GM23338 (cell line): ENCODE data around the gene FARSA. TPM values are rescaled to one million over a fixed set of nuclear protein-coding genes. Genes with fewer than 3 reads are reported as not detected.
A peak's percentile ranks its signal among the peaks of the same experiment; 100 is the strongest.

Experiments used
- ATAC-seq: fragments of 200-7000 bp; cut with Tn5 transposase; 3 replicates; pipeline ENCODE4 v1.9.1; 2020
- DNase-seq: peaks from one replicate; pipeline ENCODE4 v3.0.0-alpha.2; 2015; ENCODE audit warnings: low spot score
- H2AFZ ChIP-seq: fragments of 200-600 bp; sonication (generic); 2 replicates; pipeline ENCODE4 v1.8.0; 2016; ENCODE audit warnings: antibody characterized with exemption, mild to moderate bottlenecking, moderate library complexity
- H3F3A ChIP-seq: fragments of 200-600 bp; sonication (generic); replicated peaks from 2 replicates; pipeline ENCODE4 v1.8.0; 2017; ENCODE audit warnings: antibody characterized with exemption, mixed run types, low read depth
- H3K27ac ChIP-seq: fragments of 200-600 bp; sonication (generic); 2 replicates; pipeline ENCODE4 v1.6.1; 2016; ENCODE audit warnings: low read depth
- H3K27me3 ChIP-seq: fragments of 200-600 bp; sonication (generic); 2 replicates; pipeline ENCODE4 v1.8.0; 2016; ENCODE audit warnings: mild to moderate bottlenecking, mixed run types, moderate library complexity; ENCODE audit not compliant: insufficient read depth
- H3K36me3 ChIP-seq: fragments of 200-600 bp; sonication (generic); 2 replicates; pipeline ENCODE4 v1.8.0; 2016; ENCODE audit warnings: mild to moderate bottlenecking; ENCODE audit not compliant: insufficient read depth
- H3K4me1 ChIP-seq: fragments of 200-600 bp; sonication (generic); 2 replicates; pipeline ENCODE4 v1.8.0; 2016; ENCODE audit warnings: mild to moderate bottlenecking, moderate library complexity; ENCODE audit not compliant: insufficient read depth
- H3K4me2 ChIP-seq: fragments of 200-600 bp; sonication (generic); 2 replicates; pipeline ENCODE4 v1.7.1; 2017; ENCODE audit warnings: mixed run types
- H3K4me3 ChIP-seq: fragments of 200-600 bp; sonication (generic); 2 replicates; pipeline ENCODE4 v1.6.1; 2016; ENCODE audit warnings: mixed run types
- H3K79me2 ChIP-seq: fragments of 200-600 bp; sonication (generic); replicated peaks from 2 replicates; pipeline ENCODE4 v1.8.0; 2017; ENCODE audit warnings: mild to moderate bottlenecking; ENCODE audit not compliant: insufficient read depth
- H3K9me2 ChIP-seq: fragments of 200-600 bp; sonication (generic); 2 replicates; pipeline ENCODE4 v1.8.0; 2017; ENCODE audit not compliant: insufficient read depth
- H4K20me1 ChIP-seq: fragments of 200-600 bp; sonication (generic); replicated peaks from 2 replicates; pipeline ENCODE4 v1.8.0; 2017; ENCODE audit warnings: mild to moderate bottlenecking; ENCODE audit not compliant: insufficient read depth
- H3K27ac Mint-ChIP-seq: 2 replicates; pipeline ENCODE4 v1.8.0; 2020; ENCODE audit warnings: inconsistent platforms, mild to moderate bottlenecking, moderate library complexity, mixed read lengths
- H3K27me3 Mint-ChIP-seq: 3 replicates; pipeline ENCODE4 v1.8.0; 2022; ENCODE audit warnings: low read depth, mild to moderate bottlenecking, moderate library complexity, mixed read lengths, inconsistent platforms; ENCODE audit not compliant: insufficient read depth, poor library complexity
- H3K36me3 Mint-ChIP-seq: 3 replicates; pipeline ENCODE4 v1.8.0; 2021; ENCODE audit warnings: low read depth, mild to moderate bottlenecking, inconsistent platforms, moderate library complexity, mixed read lengths
- H3K4me1 Mint-ChIP-seq: 3 replicates; pipeline ENCODE4 v1.8.0; 2020; ENCODE audit warnings: mild to moderate bottlenecking, inconsistent platforms, mixed read lengths
- H3K4me3 Mint-ChIP-seq: 3 replicates; pipeline ENCODE4 v1.8.0; 2021; ENCODE audit warnings: moderate library complexity, mild to moderate bottlenecking, inconsistent platforms, mixed read lengths
- H3K9me3 Mint-ChIP-seq: 3 replicates; pipeline ENCODE4 v1.8.0; 2020; ENCODE audit warnings: moderate library complexity, mild to moderate bottlenecking, inconsistent platforms, mixed read lengths
- CREB1 ChIP-seq: fragments of 250-450 bp; sonication (Bioruptor Pico); IDR thresholded peaks from 2 replicates; pipeline ENCODE4 v1.5.0; 2020; ENCODE audit warnings: low read depth, mild to moderate bottlenecking, moderate library complexity
- CTCF ChIP-seq, 2 experiments: fragments of 200-600 bp in 1 of 2; sonication (generic) in 1 of 2; conservative IDR thresholded peaks; 2 replicates each; pipeline versions ENCODE4 v1.5.1 to v1.6.1; 2016 to 2017; ENCODE audit warnings: antibody characterized with exemption in 2 of 2, low read depth in 2 of 2, mild to moderate bottlenecking in 2 of 2, moderate library complexity in 1 of 2
- POLR2AphosphoS5 ChIP-seq: IDR thresholded peaks from 2 replicates; pipeline ENCODE4 v1.6.1; 2016; ENCODE audit warnings: antibody characterized with exemption, low read depth
- STAT1 ChIP-seq: IDR thresholded peaks from one replicate; pipeline ENCODE4 v1.6.1; 2016; ENCODE audit warnings: antibody characterized with exemption; ENCODE audit not compliant: unreplicated experiment
- polyA plus RNA-seq: library from polyadenylated mRNA; unstranded; fragments of >200 nt; fragmentation: Nextera tagmentation; extraction: Ambion mirVana; gene quantifications from 2 replicates; pipeline ENCODE4 v1.2.1, GENCODE V29; 2016
- total RNA-seq: library from RNA; depleted of rRNA; stranded (reverse); fragments of >200 nt; shearing (Covaris generic); gene quantifications from 2 replicates; pipeline ENCODE4 v1.2.3, GENCODE V29; 2014
- TF ChIP-seq, protein P1 (sequence below): fragments of 250-450 bp; sonication (Bioruptor Pico); IDR thresholded peaks from 2 replicates; pipeline ENCODE4 v1.5.0; 2020; ENCODE audit warnings: mild to moderate bottlenecking, moderate library complexity

FARSA gene
- total and polyA plus RNA-seq, 2 experiments from 2014 or later: 74.7 to 86.4 TPM

GRCh38 chr19:12884627-12884925 is 48.9 kb downstream of the FARSA start (continued):
- TF ChIP-seq, protein P1, sequence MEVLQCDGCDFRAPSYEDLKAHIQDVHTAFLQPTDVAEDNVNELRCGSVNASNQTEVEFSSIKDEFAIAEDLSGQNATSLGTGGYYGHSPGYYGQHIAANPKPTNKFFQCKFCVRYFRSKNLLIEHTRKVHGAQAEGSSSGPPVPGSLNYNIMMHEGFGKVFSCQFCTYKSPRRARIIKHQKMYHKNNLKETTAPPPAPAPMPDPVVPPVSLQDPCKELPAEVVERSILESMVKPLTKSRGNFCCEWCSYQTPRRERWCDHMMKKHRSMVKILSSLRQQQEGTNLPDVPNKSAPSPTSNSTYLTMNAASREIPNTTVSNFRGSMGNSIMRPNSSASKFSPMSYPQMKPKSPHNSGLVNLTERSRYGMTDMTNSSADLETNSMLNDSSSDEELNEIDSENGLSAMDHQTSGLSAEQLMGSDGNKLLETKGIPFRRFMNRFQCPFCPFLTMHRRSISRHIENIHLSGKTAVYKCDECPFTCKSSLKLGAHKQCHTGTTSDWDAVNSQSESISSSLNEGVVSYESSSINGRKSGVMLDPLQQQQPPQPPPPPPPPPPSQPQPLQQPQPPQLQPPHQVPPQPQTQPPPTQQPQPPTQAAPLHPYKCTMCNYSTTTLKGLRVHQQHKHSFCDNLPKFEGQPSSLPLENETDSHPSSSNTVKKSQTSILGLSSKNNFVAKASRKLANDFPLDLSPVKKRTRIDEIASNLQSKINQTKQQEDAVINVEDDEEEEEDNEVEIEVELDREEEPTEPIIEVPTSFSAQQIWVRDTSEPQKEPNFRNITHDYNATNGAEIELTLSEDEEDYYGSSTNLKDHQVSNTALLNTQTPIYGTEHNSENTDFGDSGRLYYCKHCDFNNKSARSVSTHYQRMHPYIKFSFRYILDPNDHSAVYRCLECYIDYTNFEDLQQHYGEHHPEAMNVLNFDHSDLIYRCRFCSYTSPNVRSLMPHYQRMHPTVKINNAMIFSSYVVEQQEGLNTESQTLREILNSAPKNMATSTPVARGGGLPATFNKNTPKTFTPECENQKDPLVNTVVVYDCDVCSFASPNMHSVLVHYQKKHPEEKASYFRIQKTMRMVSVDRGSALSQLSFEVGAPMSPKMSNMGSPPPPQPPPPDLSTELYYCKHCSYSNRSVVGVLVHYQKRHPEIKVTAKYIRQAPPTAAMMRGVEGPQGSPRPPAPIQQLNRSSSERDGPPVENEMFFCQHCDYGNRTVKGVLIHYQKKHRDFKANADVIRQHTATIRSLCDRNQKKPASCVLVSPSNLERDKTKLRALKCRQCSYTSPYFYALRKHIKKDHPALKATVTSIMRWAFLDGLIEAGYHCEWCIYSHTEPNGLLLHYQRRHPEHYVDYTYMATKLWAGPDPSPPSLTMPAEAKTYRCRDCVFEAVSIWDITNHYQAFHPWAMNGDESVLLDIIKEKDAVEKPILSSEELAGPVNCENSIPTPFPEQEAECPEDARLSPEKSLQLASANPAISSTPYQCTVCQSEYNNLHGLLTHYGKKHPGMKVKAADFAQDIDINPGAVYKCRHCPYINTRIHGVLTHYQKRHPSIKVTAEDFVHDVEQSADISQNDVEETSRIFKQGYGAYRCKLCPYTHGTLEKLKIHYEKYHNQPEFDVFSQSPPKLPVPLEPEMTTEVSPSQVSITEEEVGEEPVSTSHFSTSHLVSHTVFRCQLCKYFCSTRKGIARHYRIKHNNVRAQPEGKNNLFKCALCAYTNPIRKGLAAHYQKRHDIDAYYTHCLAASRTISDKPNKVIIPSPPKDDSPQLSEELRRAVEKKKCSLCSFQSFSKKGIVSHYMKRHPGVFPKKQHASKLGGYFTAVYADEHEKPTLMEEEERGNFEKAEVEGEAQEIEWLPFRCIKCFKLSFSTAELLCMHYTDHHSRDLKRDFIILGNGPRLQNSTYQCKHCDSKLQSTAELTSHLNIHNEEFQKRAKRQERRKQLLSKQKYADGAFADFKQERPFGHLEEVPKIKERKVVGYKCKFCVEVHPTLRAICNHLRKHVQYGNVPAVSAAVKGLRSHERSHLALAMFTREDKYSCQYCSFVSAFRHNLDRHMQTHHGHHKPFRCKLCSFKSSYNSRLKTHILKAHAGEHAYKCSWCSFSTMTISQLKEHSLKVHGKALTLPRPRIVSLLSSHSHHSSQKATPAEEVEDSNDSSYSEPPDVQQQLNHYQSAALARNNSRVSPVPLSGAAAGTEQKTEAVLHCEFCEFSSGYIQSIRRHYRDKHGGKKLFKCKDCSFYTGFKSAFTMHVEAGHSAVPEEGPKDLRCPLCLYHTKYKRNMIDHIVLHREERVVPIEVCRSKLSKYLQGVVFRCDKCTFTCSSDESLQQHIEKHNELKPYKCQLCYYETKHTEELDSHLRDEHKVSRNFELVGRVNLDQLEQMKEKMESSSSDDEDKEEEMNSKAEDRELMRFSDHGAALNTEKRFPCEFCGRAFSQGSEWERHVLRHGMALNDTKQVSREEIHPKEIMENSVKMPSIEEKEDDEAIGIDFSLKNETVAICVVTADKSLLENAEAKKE (CRISPR knock-in tag): no peak

GRCh38 chr19:12884202-12884601 is 49.3 kb downstream of the FARSA start:
- no peak overlapping the region for H2AFZ ChIP-seq
- H3K4me1 ChIP-seq: peaks cover 3% of the 10 kb centered on the region; the same call in 1 of the 2 replicates
- peaks cover 26% of the 10 kb centered on the region for H3F3A ChIP-seq
- no peak for DNase-seq
- H3K9me2 ChIP-seq: no peaks in the 10 kb centered on the region; the same call in 1 of the 2 replicates
- ATAC-seq: no peak
- H3K79me2 ChIP-seq: no peaks in the 10 kb centered on the region
- Mint-ChIP-seq H3K4me3 (no peak overlapping the region; the same call in 2 of the 3 replicates), H3K27ac (no peak overlapping the region), H3K27me3 (peaks cover 31% of the 10 kb centered on the region), H3K4me1 (peaks cover 17% of the 10 kb centered on the region), H3K9me3 (peaks cover 22% of the 10 kb centered on the region), H3K36me3 (peaks cover 9% of the 10 kb centered on the region; the same call in 2 of the 3 replicates)
- peak overlapping the region; percentile 91 for H3K4me2 ChIP-seq
- no peaks in the 10 kb centered on the region for H3K36me3 ChIP-seq
- H4K20me1 ChIP-seq: no peaks in the 10 kb centered on the region
- H3K4me3 ChIP-seq: peak overlapping the region; percentile 93; the same call in 1 of the 2 replicates
- no peak overlapping the region for H3K27ac ChIP-seq
- TF ChIP-seq CREB1 (CRISPR knock-in tag): no peak
- TF ChIP-seq POLR2AphosphoS5: no peak
- TF ChIP-seq STAT1: no peak
- no peak for TF ChIP-seq CTCF (conservative IDR thresholded peaks at IDR 0.05; ENCODE audit: low read depth in 2 of 2)
- H3K27me3 ChIP-seq: peaks cover 23% of the 10 kb centered on the region
